Measurements from ENCODE around the gene KCNH8. TPM values are rescaled to one million over a fixed set of nuclear protein-coding genes. Genes with fewer than 3 reads are reported as not detected.

KCNH8 gene
- total RNA-seq, 6 experiments from 2014 or later: not detected

GRCh38 chr3:19394946-19395345 is 246.6 kb downstream of the KCNH8 start:
- Histone ChIP-seq H3K9me3 (no peaks in the 10 kb centered on the region), H3K4me3 (no peak overlapping the region), H3K27me3 (no peaks in the 10 kb centered on the region), H3K4me1 (no peaks in the 10 kb centered on the region), H3K27ac (no peak overlapping the region), H3K36me3 (no peaks in the 10 kb centered on the region)
- intact Hi-C loops (cut with DNase I): no loop called here
- no peak for TF ChIP-seq CTCF (IDR thresholded peaks at IDR 0.05)
- no peak for TF ChIP-seq POLR2A (IDR thresholded peaks at IDR 0.05)
- ATAC-seq (no peak), DNase-seq (peak in 1 of 3 donors; percentile 20)
- WGBS (ENCODE audit: insufficient coverage, low coverage, low lambda C conversion rate, missing lambda C conversion rate): 72% methylated on average over 8 of the region's 8 CpGs

- 50% methylated on average over 2 of the region's 2 CpGs for WGBS (ENCODE audit: insufficient coverage, low coverage, low lambda C conversion rate, missing lambda C conversion rate)
- intact Hi-C loops (cut with DNase I): no loop called here
- Histone ChIP-seq H3K27me3 (no peaks in the 10 kb centered on the region), H3K4me3 (no peak overlapping the region), H3K4me1 (no peaks in the 10 kb centered on the region), H3K36me3 (no peaks in the 10 kb centered on the region), H3K9me3 (no peaks in the 10 kb centered on the region), H3K27ac (no peak overlapping the region)
- no peak for ATAC-seq
- TF ChIP-seq POLR2A (IDR thresholded peaks at IDR 0.05) (no peak), CTCF (IDR thresholded peaks at IDR 0.05) (no peak)
- no peak for DNase-seq
Measured at GRCh38 chr3:19396726-19397125, 248.4 kb downstream of the KCNH8 start.

- 94% methylated on average over 1 of the region's 1 CpG for WGBS (ENCODE audit: insufficient coverage, low coverage, low lambda C conversion rate, missing lambda C conversion rate)
- TF ChIP-seq CTCF (IDR thresholded peaks at IDR 0.05) (no peak), POLR2A (IDR thresholded peaks at IDR 0.05) (no peak)
- no peaks in the 10 kb centered on the region for H3K36me3 ChIP-seq
- H3K27ac ChIP-seq: no peak overlapping the region
- no peak for ATAC-seq
- no peak overlapping the region for H3K4me3 ChIP-seq
- H3K4me1 ChIP-seq: no peaks in the 10 kb centered on the region
- no peak for DNase-seq
- H3K9me3 ChIP-seq: no peaks in the 10 kb centered on the region
- intact Hi-C loops (cut with DNase I): no loop called here
- H3K27me3 ChIP-seq: no peaks in the 10 kb centered on the region
Measured at GRCh38 chr3:19399356-19399755, 251.0 kb downstream of the KCNH8 start.

DNA sequence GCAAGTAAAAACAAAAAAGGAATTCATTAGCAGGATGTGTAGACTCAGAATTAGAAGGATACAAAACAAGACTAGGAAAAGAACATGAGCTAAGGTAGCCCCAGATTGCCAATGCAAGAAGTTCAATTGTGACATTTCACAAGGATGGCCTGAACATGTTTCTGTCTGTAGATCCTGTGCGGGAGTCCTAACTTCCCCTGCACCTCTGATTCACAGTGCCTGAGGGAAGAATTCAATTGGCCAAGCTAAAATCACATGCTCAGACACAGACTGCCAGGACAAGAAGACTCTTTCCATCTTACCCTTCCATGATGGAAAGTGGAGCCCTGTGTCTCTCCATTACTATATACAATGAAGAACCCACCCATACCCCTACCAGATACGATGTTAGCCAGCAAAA is 251.5 kb downstream of the KCNH8 start:
- Histone ChIP-seq H3K4me3 (no peak overlapping the region), H3K27me3 (no peaks in the 10 kb centered on the region), H3K9me3 (no peaks in the 10 kb centered on the region), H3K27ac (no peak overlapping the region), H3K4me1 (no peaks in the 10 kb centered on the region), H3K36me3 (no peaks in the 10 kb centered on the region)
- TF ChIP-seq POLR2A (IDR thresholded peaks at IDR 0.05) (no peak), CTCF (IDR thresholded peaks at IDR 0.05) (no peak)
- 27% methylated on average over 1 of the region's 2 CpGs for WGBS (ENCODE audit: insufficient coverage, low coverage, low lambda C conversion rate, missing lambda C conversion rate)
- DNase-seq: no peak
- intact Hi-C loops (cut with DNase I): no loop called here
- ATAC-seq: no peak

GRCh38 chr3:19420159-19420558 is 271.8 kb downstream of the KCNH8 start:
- ATAC-seq: no peak
- Histone ChIP-seq H3K9me3 (no peaks in the 10 kb centered on the region), H3K4me3 (no peak overlapping the region), H3K4me1 (no peaks in the 10 kb centered on the region), H3K27me3 (no peaks in the 10 kb centered on the region), H3K36me3 (no peaks in the 10 kb centered on the region), H3K27ac (no peak overlapping the region)
- WGBS (ENCODE audit: insufficient coverage, low coverage, low lambda C conversion rate, missing lambda C conversion rate): 62% methylated on average over 4 of the region's 4 CpGs
- no peak for DNase-seq
- intact Hi-C loops (cut with DNase I): no loop called here
- TF ChIP-seq CTCF (IDR thresholded peaks at IDR 0.05): no peak
- TF ChIP-seq POLR2A (IDR thresholded peaks at IDR 0.05): no peak

Data from right lobe of liver (tissue), 6 donors.